Epithelial cell of prostate (primary cell): ENCODE measurements around the gene QKI.
"Not testable (repeated sequence)": the region's sequence is repeated elsewhere in the genome, so short reads cannot be mapped to it uniquely, and the experiment has no call there.

Experiments
- DNase-seq: peaks from one replicate; pipeline ENCODE4 v3.0.0-alpha.2; 2011; ENCODE audit warnings: low read depth, low spot score
- H3K27ac ChIP-seq: fragments of 450-650 bp; 2 replicates; pipeline ENCODE4 v1.5.1; 2017; ENCODE audit warnings: mild to moderate bottlenecking

The QKI gene

DNA sequence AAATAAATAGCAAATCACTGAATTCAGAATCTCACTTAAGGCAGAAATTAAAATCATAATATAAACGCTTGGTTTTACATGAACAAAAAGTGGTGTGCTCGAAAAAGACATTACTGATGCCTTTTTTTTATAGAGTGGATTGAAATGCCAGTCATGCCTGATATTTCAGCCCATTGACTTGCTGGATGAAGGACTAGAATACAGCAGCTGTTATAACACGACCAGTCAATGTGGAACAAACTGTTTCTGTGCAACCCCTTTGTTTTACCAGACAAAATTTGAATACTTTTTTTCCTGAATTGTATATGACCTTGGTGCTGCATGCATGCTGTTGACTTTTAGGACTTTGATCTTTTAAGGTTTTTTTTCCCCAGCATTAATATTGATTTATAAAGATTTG, 150.0 kb downstream of the QKI start:
- no peak overlapping the region for H3K27ac ChIP-seq
- DNase-seq: no peak

GRCh38 chr6:163565140-163565539, 150.6 kb downstream of the QKI start:
- DNase-seq: no peak
- H3K27ac ChIP-seq: no peak overlapping the region

DNA sequence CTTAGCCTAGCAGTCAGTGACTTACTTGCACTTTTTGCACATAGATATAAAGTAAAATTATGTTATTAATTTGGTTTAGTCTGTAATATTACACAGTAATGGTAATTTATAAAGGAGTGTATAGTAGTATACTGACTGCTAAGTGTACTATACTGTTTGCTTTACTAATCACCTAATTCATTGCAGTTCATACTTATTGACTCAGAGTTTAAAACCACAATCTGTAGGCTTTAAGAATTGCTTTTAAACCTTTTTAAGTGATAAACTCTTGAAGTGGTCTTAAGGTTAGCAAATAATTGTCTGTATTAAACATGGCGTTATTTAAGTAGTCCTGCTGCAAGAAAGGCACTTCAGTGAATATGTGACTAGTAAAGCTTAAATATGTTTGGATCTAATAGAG, 151.5 kb downstream of the QKI start:
- H3K27ac ChIP-seq: no peak overlapping the region
- no peak for DNase-seq

DNA sequence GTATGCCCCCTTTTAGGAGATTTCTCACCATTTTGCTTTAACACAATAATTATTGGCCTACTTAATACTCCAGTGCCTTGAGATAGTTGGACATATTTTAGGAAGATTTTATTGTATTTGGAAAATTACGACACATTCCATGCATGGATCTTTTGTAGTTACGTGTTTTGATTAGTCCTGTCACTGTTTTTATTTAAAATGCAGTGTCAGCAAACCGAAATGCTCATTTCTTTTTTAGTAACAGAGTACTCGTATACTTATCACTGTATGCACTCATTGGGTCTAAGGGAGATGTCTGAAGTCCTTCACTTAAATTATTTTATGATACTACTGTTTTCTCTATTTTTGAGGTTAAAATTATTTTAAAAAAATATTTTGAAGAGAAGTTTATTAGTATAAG, 153.8 kb downstream of the QKI start:
- no peak for DNase-seq
- no peak overlapping the region for H3K27ac ChIP-seq

- no peak overlapping the region for H3K27ac ChIP-seq
- no peak for DNase-seq
Measured at GRCh38 chr6:163570579-163571231, 156.2 kb downstream of the QKI start.

DNA sequence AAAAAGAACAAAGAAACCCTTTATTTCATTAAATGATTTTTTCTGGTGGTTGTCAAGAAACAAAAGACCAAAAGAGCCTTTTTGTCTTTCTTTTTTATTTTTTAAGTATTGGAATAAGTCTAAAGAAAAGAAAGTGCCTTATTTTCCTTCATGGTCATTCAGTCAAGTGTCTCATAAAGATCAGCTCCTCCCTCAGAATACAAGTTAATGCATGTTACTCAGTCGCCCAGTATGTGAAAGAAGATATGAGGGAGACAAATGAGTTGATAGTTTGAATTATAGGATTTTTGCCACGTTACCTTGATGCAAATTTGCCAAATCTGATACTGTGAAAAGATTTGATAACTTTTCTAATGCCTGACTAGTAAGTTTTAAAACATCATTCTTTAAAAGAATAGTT, 157.2 kb downstream of the QKI start:
- no peak overlapping the region for H3K27ac ChIP-seq
- DNase-seq: no peak

DNA sequence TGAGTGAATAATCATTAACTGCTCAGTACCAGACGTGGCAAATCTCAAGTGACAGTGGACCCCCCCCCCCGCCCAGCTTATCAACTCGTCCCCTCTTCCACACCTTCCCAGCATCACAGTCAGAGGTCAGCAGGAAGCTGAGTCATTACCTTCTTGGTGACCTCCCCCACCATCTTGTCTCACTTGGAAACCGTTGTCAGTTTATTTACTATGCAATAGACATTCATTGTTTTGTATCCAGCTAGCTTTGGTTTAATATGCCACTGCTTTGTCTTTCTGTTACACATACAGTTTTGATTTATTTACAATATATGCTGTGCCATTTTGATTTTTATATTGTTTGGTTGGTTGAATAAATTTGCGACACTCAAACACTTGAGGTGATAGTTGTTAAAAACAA, 158.1 kb downstream of the QKI start:
- DNase-seq: no peak
- no peak overlapping the region for H3K27ac ChIP-seq

- H3K27ac ChIP-seq: no peak overlapping the region
Measured at GRCh38 chr6:163573503-163574179, 159.1 kb downstream of the QKI start.

GRCh38 chr6:163576114-163576513, 161.6 kb downstream of the QKI start:
- DNase-seq: no peak
- H3K27ac ChIP-seq: no peak overlapping the region

More at GRCh38 chr6:163573503-163574179, 159.1 kb downstream of the QKI start:
- no peak for DNase-seq

GRCh38 chr6:163577404-163577803, 162.9 kb downstream of the QKI start:
- DNase-seq: no peak

DNA sequence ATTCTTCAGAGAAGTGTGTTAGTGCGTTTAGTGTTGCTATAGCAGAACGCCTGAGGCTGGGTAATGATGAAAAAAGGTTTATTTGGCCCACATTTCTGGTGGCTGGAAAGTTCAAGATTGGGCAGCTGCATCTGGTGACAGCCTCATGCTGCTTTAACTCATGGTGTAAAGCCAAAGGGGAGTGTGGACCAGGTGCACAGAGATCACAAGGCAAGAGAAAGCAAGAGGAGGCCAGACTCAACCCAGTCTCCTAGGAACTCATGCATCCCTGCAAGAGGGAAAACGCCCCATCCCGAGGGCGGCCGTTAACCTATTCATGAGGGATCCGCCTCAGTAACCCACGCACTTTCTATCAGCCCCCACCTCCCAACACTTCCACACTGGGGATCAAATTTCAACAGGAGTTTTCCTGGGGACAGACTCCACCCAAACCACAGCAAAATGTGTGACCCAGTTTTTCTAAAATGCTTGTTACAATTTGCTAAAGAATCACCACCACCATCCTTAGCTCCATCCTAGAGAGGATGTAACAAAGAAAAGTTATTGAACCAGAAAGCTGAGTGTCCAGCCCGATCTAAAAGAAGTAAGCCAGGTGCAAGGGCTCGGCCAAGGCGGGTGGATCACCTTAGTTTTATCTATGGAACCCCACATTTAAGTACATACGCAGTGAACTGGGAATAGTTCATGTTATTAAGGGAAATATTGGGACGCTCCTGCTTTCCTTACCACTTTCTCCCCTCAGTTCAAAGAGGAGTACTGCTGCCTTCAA, 164.8 kb downstream of the QKI start:
- no peak for DNase-seq
- H3K27ac ChIP-seq: no peak overlapping the region

More at GRCh38 chr6:163577404-163577803, 162.9 kb downstream of the QKI start:
- H3K27ac ChIP-seq: no peak overlapping the region

DNA sequence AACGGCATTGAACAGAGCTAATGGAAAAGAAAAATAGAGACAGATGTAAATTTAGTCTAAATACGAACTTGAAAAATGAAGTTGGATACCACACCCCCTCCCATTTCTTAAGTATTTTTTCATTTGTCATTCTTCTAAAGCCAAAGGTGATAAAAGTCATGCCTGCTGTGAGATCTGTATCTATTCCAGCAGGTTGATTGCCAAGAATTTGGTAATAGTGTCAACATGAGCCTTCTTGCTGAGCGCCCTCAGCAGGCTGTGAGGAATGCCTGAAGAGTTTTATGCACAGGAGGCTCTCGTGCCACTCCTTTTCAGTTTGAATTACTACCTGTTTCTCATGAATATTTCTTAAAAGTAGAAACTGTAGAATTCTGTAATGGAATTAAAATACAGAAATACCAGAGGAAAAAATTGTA, 165.4 kb downstream of the QKI start:
- H3K27ac ChIP-seq: no peak overlapping the region
- no peak for DNase-seq

GRCh38 chr6:163580311-163581030, 166.0 kb downstream of the QKI start:
- H3K27ac ChIP-seq: no peak overlapping the region
- DNase-seq: no peak

DNA sequence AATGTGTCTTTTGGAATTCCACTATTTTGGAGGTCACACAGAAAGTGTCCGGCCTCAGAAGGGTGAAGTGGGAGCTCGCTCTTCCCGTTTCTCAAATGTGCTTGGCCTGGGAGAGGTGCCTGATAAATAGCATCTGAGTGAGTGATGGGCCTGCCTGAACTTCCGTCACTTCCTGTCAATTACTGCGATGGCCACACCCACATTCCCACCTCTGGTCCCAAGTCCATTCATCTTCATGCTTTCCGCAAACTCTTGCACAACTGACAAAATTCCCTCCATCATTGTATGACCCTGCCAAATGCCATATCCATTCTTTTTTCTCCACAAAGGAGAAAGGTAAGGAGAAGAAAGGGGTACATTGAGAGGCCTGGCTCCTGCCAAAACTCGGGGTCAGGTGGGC, 169.0 kb downstream of the QKI start:
- DNase-seq: no peak
- no peak overlapping the region for H3K27ac ChIP-seq

DNA sequence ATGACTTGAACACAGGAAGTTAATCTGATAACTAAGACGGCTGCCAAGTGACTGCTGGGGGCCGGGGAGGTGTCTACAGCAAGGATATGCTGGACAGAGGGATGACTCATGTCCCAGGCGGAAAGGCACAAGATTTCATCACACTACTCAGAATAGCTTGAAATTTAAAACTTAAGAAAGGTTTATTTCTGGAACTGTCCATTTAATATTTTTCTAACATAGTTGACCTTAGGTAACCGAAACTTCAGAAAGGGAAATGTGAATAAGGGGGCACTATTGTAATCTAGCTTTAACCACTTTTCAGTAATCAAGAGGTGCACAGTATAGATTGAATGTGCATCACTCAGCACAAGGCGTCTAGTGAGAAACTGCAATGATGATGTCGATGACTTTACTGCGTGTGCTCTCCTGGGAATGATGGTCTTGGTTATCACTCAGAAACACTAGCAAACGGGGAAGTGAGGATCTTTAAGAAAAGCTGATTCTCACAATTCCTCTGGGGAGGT, 171.5 kb downstream of the QKI start:
- peak overlapping the region; percentile 59 for H3K27ac ChIP-seq
- DNase-seq: no peak

- DNase-seq: no peak
- peak overlapping the region; percentile 84 for H3K27ac ChIP-seq
Measured at GRCh38 chr6:163586888-163587287, 172.4 kb downstream of the QKI start.

- no peak for DNase-seq
- peak overlapping the region; percentile 84 for H3K27ac ChIP-seq
Measured at GRCh38 chr6:163588220-163588919, 173.9 kb downstream of the QKI start.

GRCh38 chr6:163589387-163589786, 174.9 kb downstream of the QKI start:
- no peak for DNase-seq
- H3K27ac ChIP-seq: no peak overlapping the region

DNA sequence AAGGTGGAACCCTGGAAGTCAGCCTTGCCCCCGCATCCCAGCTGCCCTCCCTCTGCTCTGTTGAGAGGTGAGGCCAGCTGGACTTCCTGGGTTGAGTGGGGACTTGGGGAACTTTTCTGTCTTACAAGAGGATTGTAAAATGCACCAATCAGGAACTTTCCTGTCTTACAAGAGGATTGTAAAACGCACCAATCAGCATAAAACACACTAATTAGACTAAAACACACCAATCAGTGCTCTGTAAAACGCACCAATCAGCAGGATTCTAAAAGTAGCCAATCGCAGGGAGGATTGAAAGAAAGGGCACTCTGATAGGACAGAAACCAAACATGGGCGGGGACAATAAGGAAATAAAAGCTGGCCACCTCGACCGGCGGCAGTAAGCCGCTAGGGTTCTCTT, 175.6 kb downstream of the QKI start:
- not testable (repeated sequence) for H3K27ac ChIP-seq, DNase-seq

DNA sequence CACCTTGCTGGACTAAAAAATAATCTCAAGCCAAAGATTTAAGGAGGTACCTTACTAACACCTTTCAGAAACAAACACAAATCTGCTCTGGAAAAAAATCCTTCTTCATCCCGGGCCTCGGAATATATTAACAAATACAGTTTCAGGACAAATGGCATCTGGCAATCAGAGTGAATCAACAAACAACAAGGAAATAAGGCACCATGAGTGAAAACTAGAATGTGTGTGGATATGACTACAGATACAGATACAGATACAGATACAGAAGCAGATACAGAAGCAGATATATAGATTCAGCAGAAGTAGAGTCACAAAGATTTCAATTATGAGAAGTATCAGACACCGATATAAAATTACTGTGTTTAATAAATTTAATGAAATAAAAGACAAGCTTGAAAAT, 178.4 kb downstream of the QKI start:
- DNase-seq: no peak

More for the DNA sequence above, 178.4 kb downstream of the QKI start:
- H3K27ac ChIP-seq: no peak overlapping the region
